ENCODE data around the gene C7orf57. TPM values are rescaled to one million over a fixed set of nuclear protein-coding genes. Genes with fewer than 3 reads are reported as not detected.
A peak's percentile ranks its signal among the peaks of the same experiment; 100 is the strongest.

Gene C7orf57
- total and polyA plus RNA-seq, 9 donors: 0.02 to 18.6 (median 0.35) TPM; not detected in 3

- no peaks in the 10 kb centered on the region for H3K27me3 ChIP-seq
- peak overlapping the region in 1 of 2 donors; percentile 59 for H3K27ac ChIP-seq
- TF ChIP-seq EP300 (IDR thresholded peaks at IDR 0.05) (no peak), POLR2A (IDR thresholded peaks at IDR 0.05) (no peak), CTCF (IDR thresholded peaks at IDR 0.05) (no peak)
- intact Hi-C loops (cut with DNase I): no loop called here
- H3K36me3 ChIP-seq: no peaks in the 10 kb centered on the region
- peaks cover 13% of the 10 kb centered on the region for H3K4me1 ChIP-seq (ENCODE audit: insufficient read depth)
- no peak overlapping the region for H3K4me3 ChIP-seq
- DNase-seq: no peak
- 72 to 85% (median 76%) methylated on average over 1 of the region's 1 CpG for WGBS, 3 donors
- no peaks in the 10 kb centered on the region for H3K9me3 ChIP-seq
Observed at GRCh38 chr7:48085942-48086341, 50.6 kb downstream of the C7orf57 start.

DNA sequence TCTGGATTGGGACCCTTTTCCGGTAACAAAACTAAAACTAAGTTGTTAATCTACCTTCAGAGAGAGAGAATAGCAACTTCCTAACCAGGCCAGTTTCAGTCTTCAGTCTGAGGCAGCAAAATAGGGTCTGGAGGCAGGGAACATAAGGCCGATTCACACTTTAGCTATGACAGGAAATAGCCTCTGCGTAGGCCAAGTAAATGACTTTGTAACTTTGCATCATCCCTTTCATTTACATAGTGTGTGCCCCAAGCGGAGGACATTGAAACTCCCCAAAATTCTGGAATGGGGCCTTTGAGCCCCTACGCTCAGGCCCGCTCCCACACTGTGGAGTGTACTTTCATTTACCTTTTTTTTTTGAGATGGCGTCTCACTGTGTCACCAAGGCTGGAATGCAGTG is 52.0 kb downstream of the C7orf57 start:
- no peak for DNase-seq

DNA sequence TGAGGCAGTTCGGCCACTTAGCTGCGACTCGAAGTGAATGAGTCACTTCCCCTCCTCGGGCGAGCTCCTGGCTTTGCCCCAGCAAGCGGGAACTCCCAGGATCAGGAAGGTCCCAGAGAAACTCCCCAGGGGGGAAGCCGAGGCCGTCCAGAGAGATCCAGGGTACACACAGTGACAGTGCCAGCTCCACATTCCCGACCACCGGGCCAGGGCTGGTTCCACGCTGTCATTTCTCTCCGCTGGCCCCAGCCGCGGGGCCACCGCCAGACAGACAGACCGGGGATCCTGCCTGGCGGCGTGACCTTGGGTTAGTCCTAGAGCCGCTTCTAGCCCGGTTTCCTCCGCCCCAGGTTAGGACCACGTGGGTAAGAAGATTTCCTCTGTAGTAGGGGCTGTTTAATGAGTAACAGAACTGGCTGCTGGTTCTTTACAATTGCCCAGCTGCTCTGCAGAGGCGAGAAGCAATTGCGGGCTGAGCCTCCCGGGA is 53.3 kb downstream of the C7orf57 start:
- 0 to 1% (median 0%) methylated on average over 20 to 25 of the region's 25 CpGs for WGBS, 3 donors
- Histone ChIP-seq H3K4me3 (peak overlapping the region; percentile 70), H3K9me3 (no peaks in the 10 kb centered on the region), H3K27ac (peak overlapping the region in 1 of 2 donors; percentile 31), H3K36me3 (no peaks in the 10 kb centered on the region), H3K27me3 (no peaks in the 10 kb centered on the region), H3K4me1 (ENCODE audit: insufficient read depth) (peaks cover 9% of the 10 kb centered on the region)
- intact Hi-C loops (cut with DNase I): no loop called here
- peak; percentile 79 to 86 (median 80) for DNase-seq
- TF ChIP-seq EP300 (IDR thresholded peaks at IDR 0.05) (no peak), POLR2A (IDR thresholded peaks at IDR 0.05) (no peak), CTCF (IDR thresholded peaks at IDR 0.05) (no peak)

More for the DNA sequence above, 52.0 kb downstream of the C7orf57 start:
- Histone ChIP-seq H3K27me3 (no peaks in the 10 kb centered on the region), H3K27ac (no peak overlapping the region), H3K9me3 (no peaks in the 10 kb centered on the region), H3K4me1 (ENCODE audit: insufficient read depth) (peaks cover 13% of the 10 kb centered on the region), H3K4me3 (no peak overlapping the region), H3K36me3 (no peaks in the 10 kb centered on the region)
- intact Hi-C loops (cut with DNase I): no loop called here
- 95 to 98% (median 95%) methylated on average over 7 of the region's 7 CpGs for WGBS, 3 donors
- TF ChIP-seq EP300 (IDR thresholded peaks at IDR 0.05) (no peak), POLR2A (IDR thresholded peaks at IDR 0.05) (no peak), CTCF (IDR thresholded peaks at IDR 0.05) (no peak)

- Histone ChIP-seq H3K27me3 (no peaks in the 10 kb centered on the region), H3K36me3 (no peaks in the 10 kb centered on the region), H3K9me3 (no peaks in the 10 kb centered on the region), H3K4me3 (peak within 1 kb of the TSS; percentile 70), H3K27ac (peak within 1 kb of the TSS; percentile 41 to 52), H3K4me1 (ENCODE audit: insufficient read depth) (peaks cover 9% of the 10 kb centered on the region)
- intact Hi-C loops (cut with DNase I): no loop called here
- WGBS, 3 donors: 4 to 6% (median 5%) methylated on average over 91 to 96 of the region's 96 CpGs
- peak; percentile 53 to 89 (median 84) for DNase-seq
- TF ChIP-seq CTCF (IDR thresholded peaks at IDR 0.05) (no peak), POLR2A (IDR thresholded peaks at IDR 0.05) (no peak), EP300 (IDR thresholded peaks at IDR 0.05) (no peak)
Observed at GRCh38 chr7:48089046-48090003, 54.0 kb downstream of the C7orf57 start, which contains the start of gene UPP1. Gene UPP1, plus strand, starts transcription at chr7:48089265. Its CDS starts 5,519 bp downstream, at chr7:48094784.
